Stimulated activated CD4-positive, alpha-beta T cell treated with anti-CD3 and anti-CD28 coated beads, Interleukin-4, amount 100 ng/mL, for 48 hours (primary cell): ENCODE results near the gene MRPS23.

ENCODE experiments used
- DNase-seq, 2 donors: peaks; one replicate each; pipeline ENCODE4 v3.0.0-alpha.2; 2020; ENCODE audit warnings: low read depth in 2 of 2

MRPS23 gene

GRCh38 chr17:57803021-57803420, 46.8 kb downstream of the MRPS23 start:
- DNase-seq, result no peak

- no peak for DNase-seq
Measured at GRCh38 chr17:57801044-57801711, 48.7 kb downstream of the MRPS23 start.

GRCh38 chr17:57794841-57795240, 55.0 kb downstream of the MRPS23 start:
- no peak for DNase-seq

GRCh38 chr17:57788725-57789124, 61.1 kb downstream of the MRPS23 start:
- no peak for DNase-seq

GRCh38 chr17:57785022-57785421, 64.8 kb downstream of the MRPS23 start:
- no peak for DNase-seq
